Measurements from ENCODE around the gene MRPL2. TPM values are rescaled to one million over a fixed set of nuclear protein-coding genes. Genes with fewer than 3 reads are reported as not detected.
A peak's percentile ranks its signal among the peaks of the same experiment; 100 is the strongest.

MRPL2 gene
- total RNA-seq, 1 donor: 18.7 TPM

GRCh38 chr6:43060034-43060754, 960 bp upstream of the MRPL2 start:
- H3K4me3 ChIP-seq (ENCODE audit: low read depth, low read length): peak overlapping the region; percentile 83
- no peak for TF ChIP-seq CTCF (IDR thresholded peaks at IDR 0.05; ENCODE audit: insufficient read depth, low read length)
- DNase-seq (ENCODE audit: low read depth): peak; percentile 18

GRCh38 chr6:43058531-43058930, 703 bp downstream of the MRPL2 start:
- no peak for DNase-seq (ENCODE audit: low read depth)
- H3K4me3 ChIP-seq (ENCODE audit: low read depth, low read length): peak overlapping the region; percentile 84
- no peak for TF ChIP-seq CTCF (IDR thresholded peaks at IDR 0.05; ENCODE audit: insufficient read depth, low read length)

- no peak for TF ChIP-seq CTCF (IDR thresholded peaks at IDR 0.05; ENCODE audit: insufficient read depth, low read length)
- no peak overlapping the region for H3K4me3 ChIP-seq (ENCODE audit: low read depth, low read length)
- no peak for DNase-seq (ENCODE audit: low read depth)
Observed at GRCh38 chr6:43055966-43056365, 3.3 kb downstream of the MRPL2 start.

- DNase-seq (ENCODE audit: low read depth): no peak
- no peak for TF ChIP-seq CTCF (IDR thresholded peaks at IDR 0.05; ENCODE audit: insufficient read depth, low read length)
- peak overlapping the region; percentile 87 for H3K4me3 ChIP-seq (ENCODE audit: low read depth, low read length)
Observed at GRCh38 chr6:43054206-43054943, 4.9 kb downstream of the MRPL2 start.

GRCh38 chr6:43053545-43054205, 5.6 kb downstream of the MRPL2 start, which contains the start of gene CUL7:
TSS of gene CUL7 (minus strand) at chr6:43053851. CDS start at chr6:43052788, 1,063 bp downstream.
- DNase-seq (ENCODE audit: low read depth): peak; percentile 96
- TF ChIP-seq CTCF (IDR thresholded peaks at IDR 0.05; ENCODE audit: insufficient read depth, low read length): peak; percentile 2
- H3K4me3 ChIP-seq (ENCODE audit: low read depth, low read length): peak within 1 kb of the TSS; percentile 87

- no peak for TF ChIP-seq CTCF (IDR thresholded peaks at IDR 0.05; ENCODE audit: insufficient read depth, low read length)
- H3K4me3 ChIP-seq (ENCODE audit: low read depth, low read length): peak overlapping the region; percentile 87
- DNase-seq (ENCODE audit: low read depth): peak; percentile 29
Observed at GRCh38 chr6:43052842-43053544, 6.2 kb downstream of the MRPL2 start.
